T47D (cell line): Measurements from ENCODE around the gene TRIML1.

ENCODE experiments used
- DNase-seq, 2 experiments: peaks; one replicate each; pipeline versions ENCODE4 v3.0.0 to v3.0.0-alpha.2; 2011 to 2012; ENCODE audit warnings: low read depth in 1 of 2, low spot score in 1 of 2
- JUND ChIP-seq: IDR thresholded peaks from 2 replicates; pipeline ENCODE4 v1.6.1; 2012; ENCODE audit warnings: low read depth
- in situ Hi-C: cut with HindIII; loops from 2 replicates; pipeline ENCODE4 v1.10.0; 2016; ENCODE audit warnings: low sequenced_read_pairs, low pct_unique_long_range_greater_than_20kb

The TRIML1 gene, protein sequence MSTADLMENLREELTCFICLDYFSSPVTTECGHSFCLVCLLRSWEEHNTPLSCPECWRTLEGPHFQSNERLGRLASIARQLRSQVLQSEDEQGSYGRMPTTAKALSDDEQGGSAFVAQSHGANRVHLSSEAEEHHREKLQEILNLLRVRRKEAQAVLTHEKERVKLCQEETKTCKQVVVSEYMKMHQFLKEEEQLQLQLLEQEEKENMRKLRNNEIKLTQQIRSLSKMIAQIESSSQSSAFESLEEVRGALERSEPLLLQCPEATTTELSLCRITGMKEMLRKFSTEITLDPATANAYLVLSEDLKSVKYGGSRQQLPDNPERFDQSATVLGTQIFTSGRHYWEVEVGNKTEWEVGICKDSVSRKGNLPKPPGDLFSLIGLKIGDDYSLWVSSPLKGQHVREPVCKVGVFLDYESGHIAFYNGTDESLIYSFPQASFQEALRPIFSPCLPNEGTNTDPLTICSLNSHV

DNA sequence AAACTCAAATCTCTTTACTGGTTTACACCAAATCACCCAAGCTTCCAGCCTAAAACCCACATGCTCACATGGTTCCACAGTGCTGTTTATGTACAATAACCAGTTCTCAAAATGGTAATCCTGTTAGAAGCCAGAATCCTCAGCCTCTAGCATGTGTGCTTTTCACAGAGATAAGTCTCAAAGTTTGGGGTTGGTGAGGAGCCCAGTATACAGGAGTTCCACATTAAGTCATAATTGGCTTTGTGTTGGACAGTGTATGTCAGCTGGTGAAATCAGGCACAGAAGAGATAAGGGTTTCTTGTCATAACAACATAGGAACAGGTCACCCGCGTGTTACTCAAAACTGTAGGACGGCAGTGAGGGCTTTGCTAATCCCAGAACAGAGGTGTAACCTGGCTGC, at the start of gene TRIML1:
TRIML1 (plus strand) TSS at position 301 of the 400 bp plus-strand sequence. CDS start 118 bp downstream, outside the sequence.
- no peak for TF ChIP-seq JUND
- in situ Hi-C loops: no loop called here
- no peak for DNase-seq

DNA sequence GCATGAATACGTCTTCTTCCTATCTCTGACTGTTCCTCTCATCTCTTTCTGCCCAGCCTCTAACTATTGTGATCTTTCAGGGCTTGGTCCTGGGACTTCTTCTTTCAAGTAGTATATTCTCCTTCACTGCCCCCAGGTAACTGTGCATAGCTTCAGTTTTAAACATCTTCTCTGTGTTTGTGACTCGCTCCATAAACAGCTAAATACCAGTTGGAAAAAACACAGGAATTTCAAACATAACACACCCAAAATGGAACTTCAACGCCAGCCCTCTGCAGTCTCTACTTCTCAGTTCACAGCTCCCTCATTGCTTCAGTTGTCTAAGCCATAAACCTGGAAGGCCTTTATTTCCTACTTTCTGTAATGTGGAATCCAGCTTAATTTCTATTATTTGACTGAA, 46.4 kb upstream of the TRIML1 start:
- DNase-seq: no peak
- TF ChIP-seq JUND: no peak
- in situ Hi-C loops: no loop called here

DNA sequence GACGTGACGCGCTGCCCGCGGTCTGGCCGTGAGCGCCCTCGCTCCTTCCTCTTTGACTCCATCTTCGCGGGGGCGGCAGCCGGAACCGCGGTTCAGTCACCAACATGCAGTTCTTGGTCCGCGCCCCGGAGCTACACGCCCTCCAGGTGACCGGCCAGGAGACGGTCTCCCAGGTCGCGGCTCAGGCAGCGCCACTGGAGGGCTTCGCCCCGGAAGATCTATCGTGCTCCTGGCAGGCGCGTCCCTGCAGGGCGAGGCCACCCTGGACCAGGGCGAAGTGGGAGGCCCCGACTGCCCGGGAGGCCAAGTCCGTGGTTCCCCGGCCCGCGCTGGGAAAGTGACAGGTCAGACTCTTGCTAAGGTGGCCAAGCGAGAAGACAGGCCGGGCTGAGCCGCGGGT, 32.8 kb upstream of the TRIML1 start:
- DNase-seq: no peak
- in situ Hi-C loops: no loop called here
- TF ChIP-seq JUND: no peak

DNA sequence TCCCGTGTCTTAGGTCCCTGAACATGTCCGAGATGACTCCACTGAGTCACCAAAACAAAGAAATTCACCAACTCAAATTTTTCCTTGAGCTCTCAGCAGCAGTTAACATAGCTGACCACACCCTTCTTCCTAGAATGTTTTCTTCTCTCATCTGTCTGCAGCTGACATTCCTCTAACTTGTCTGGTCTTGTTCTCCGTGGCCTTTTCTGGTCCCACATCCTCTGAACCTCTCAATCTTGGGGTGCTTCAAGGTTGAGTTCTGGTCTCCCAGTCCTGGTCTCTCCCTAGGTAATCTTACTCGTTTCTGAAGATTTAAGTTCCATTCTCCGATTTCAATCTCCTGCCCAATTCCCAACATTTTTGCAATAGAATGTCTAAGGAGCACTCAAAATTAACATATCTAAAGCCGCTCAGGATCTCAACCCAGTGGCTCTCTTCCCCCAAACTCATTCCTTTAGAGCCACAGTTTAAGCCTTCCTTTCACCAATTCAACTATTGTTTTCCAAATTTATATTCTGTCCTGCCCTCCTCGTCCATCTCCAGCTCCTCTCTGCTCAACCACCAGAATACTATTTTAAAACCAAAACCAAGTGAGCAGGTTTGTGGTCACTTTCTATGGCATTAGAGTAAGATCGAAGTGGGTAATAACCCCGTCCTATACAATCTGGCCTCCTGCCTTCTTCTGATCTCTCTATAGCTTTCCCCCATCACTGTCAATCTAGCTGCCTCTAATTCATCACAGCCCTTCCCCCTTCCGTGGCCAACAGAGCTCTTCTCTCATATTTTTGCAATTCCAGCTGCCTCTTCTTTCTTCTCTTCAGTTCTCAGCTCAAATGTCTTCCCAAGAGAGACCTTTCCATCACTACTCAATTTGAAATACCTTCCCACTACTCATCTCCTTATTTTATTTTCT, 31.1 kb upstream of the TRIML1 start:
- in situ Hi-C loops: no loop called here
- DNase-seq: no peak
- TF ChIP-seq JUND: no peak

DNA sequence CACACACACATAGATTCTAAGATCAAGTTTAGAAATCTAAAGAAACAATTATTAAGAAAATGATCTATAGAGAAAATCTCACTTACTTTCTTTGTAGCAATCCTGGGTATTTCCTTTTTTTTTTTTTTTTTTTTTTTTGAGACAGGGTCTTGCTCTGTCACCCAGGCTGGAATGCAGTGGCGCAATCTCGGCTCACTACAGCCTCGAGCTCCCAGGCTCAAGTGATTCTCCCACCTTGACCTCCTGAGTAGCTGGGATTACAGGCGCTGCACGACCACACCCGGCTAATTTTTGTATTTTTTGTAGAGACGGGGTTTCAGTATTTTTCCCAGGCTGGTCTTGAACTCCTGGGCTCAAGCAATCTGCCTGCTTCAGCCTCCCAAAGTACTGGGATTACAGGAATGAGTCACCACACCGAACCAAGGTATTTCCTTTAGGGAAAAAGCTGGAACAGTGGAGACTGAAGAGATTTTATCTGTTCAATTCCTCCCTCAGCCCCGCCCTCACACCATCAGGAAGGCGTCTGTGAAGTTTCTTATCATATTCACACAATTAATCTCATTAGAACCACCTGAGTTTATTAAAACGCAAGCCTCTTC, 30.0 kb upstream of the TRIML1 start, which contains the start of gene TRIML2:
TRIML2 (minus strand) TSS at position 447 of the 599 bp plus-strand sequence. CDS start 4,235 bp downstream, outside the sequence.
- DNase-seq: peak in 1 of 2 experiments; percentile 6
- no peak for TF ChIP-seq JUND
- in situ Hi-C loops: no loop called here

DNA sequence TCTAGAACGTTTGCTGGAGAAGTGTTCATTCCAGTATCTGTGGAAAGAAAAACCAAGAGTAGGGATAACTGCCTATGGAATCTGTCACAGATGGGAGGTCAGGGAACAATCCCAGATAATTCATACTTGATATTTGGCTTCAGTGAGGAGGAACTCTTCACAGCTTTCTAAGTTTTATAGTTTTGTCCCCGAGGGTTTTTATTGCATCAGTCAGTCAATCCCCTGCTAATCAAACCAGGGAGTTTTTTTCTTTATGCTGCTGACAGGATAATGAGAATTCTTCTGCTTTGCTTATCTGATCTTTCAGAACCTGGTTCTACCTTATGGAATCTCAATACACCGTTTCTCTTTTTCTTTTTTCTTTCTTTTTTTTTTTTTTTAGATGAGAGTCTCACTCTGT, 29.2 kb upstream of the TRIML1 start:
- DNase-seq: no peak
- TF ChIP-seq JUND: no peak

DNA sequence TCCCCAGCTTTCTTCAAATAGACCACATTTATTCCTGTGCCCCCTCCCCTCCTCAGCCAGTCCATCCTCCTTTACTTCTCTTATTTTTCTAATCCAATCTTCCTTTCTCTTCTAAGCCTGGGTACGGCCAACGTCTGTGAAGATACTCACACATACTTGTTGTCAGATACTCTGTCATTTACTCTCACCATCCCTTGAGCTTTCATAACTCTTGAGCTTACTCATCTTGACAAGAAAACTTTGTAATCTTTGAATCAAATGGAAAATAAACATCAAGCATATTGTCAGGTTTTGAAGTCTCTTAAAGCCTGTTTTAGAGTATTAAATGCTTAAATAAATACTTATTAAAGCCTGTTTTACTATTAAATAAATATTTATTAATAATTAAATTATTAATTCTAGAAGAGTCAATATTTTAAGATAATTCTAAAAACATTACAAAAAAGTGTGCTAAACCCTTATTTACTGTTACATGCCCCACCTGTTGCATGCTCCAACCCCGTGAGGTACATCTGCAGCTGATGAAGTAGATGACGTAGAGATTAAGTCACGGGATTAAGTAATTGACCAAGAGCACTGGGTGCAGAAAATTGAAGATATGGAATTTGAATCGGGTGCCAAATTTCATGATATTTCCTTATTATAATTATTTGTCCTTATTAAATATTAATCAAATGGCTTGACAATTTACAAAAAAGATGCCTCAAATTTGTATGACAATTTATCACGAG, 28.3 kb upstream of the TRIML1 start:
- in situ Hi-C loops: no loop called here
- no peak for DNase-seq
- TF ChIP-seq JUND: no peak

More for the DNA sequence above, 29.2 kb upstream of the TRIML1 start:
- in situ Hi-C loops: no loop called here

DNA sequence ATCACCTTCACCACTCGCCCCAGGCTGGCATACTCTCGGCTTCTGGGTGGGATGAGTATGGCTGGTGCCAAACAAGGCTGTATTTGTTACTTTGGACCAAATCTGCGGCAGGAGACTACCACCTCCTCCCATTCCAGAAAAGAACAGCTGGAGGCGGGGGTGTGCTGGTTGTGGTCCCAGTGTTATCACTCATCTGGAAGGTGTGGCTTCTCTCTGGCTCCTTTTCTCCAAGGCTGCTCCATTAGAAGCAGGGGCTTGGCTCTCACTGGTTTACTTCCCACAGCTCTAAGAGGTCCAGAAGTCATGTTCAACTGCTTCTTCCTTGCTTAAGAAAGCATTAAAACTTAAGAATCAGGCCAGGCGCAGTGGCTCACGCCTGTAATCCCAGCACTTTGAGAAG, 27.3 kb upstream of the TRIML1 start:
- DNase-seq: no peak
- TF ChIP-seq JUND: no peak
- in situ Hi-C loops: no loop called here

DNA sequence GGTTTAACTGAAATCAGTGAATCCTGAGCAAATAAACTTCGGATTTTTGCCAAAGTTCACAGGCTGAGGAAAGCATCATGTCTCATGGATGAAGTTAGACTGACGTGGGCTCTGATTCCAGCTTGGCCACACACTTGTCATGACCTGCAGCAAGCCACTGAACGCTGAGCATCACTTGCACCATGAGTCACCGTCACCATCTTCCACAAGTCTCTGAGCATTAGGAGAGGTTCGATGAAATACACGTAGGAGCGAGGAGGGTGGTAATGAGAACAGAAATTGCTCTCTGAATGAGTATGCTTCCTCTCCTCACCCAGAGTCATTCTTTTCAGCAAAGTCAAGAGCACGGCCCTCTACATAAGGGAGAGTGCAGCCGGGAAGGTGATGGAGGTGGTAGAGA, 26.1 kb upstream of the TRIML1 start:
- TF ChIP-seq JUND: no peak
- no peak for DNase-seq
- in situ Hi-C loops: no loop called here

DNA sequence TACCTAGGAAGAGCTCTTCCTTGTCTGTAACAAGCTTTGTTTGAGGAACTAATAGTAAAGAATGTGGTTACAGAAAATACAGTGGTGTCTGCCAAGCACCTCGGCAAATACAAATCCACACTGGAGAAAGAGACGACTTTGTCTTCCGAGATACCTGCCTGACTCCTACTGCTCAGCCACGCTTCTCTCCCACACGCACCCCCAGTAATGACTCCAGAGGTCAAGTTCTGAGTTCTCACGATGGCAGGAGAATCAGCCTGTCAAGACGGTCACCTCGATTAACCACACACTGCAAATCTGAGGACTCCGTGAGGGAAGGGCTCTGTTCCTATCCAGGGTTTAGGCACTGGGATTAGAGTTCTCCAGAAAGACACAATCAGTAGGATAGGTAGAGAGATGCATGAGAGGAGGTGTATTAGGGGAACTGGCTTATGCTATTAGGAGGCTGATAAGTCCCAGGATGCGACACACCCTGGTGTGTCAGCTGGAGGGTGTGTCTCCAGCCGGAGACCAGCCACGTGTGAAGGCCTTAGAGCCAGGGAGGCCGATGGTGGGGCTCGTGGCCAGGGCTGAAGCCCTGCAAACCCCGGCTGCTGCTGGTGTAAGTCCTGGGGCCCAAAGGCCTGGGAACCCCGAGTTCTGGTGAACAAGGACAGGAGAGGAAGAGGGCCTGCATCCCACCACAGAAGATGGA, 21.5 kb upstream of the TRIML1 start:
- no peak for TF ChIP-seq JUND
- in situ Hi-C loops: no loop called here
- no peak for DNase-seq

DNA sequence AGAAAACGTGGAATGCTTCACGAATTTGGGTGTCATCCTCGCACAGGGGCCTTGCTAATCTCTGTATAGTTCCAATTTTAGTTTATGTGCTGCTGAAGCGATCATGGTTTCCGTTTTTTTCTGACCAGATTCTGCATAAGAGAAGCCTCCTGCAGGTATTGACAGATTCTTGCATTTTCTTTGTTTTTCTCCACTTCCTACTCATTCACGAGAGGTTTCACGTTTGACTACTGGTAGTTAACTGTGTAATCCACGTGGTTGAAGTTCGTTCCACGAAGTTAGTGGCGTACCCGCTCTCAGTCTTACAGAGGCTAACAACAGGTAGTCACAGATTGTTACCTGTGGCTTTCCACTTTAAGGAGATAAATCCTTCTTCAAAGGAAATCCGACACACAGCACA, 17.7 kb upstream of the TRIML1 start:
- DNase-seq: no peak
- TF ChIP-seq JUND: no peak
- in situ Hi-C loops: no loop called here
